Sigmoid colon (tissue), 7 donors: ENCODE measurements around the gene OR2M2. TPM values are rescaled to one million over a fixed set of nuclear protein-coding genes. Genes with fewer than 3 reads are reported as not detected.

Experiments used
- DNase-seq: peaks from one replicate; pipeline ENCODE4 v3.0.0-alpha.2; 2019
- H3K27ac ChIP-seq, 4 donors: fragments of 200-600 bp; sonication (generic); one replicate each; pipeline ENCODE4 v1.5.1; 2016 to 2019; ENCODE audit warnings: mild to moderate bottlenecking in 1 of 4
- H3K27me3 ChIP-seq, 3 donors: fragments of 200-600 bp; sonication (generic); one replicate each; pipeline ENCODE4 v1.5.1; 2019; ENCODE audit warnings: mild to moderate bottlenecking in 1 of 3
- H3K36me3 ChIP-seq, 4 donors: fragments of 200-600 bp; sonication (generic); one replicate each; pipeline ENCODE4 v1.5.1; 2016 to 2019
- H3K4me1 ChIP-seq, 4 donors: fragments of 200-600 bp; sonication (generic); one replicate each; pipeline ENCODE4 v1.5.1; 2017 to 2019
- H3K4me3 ChIP-seq, 4 donors: fragments of 200-600 bp; sonication (generic); one replicate each; pipeline ENCODE4 v1.5.1; 2017 to 2019; ENCODE audit warnings: mild to moderate bottlenecking in 2 of 4, moderate library complexity in 1 of 4
- H3K9me3 ChIP-seq, 4 donors: fragments of 200-600 bp in 3 of 4; sonication (generic) in 3 of 4; one replicate each; pipeline versions ENCODE4 v1.5.1 to v1.6.1; 2013 to 2019
- CTCF ChIP-seq, 4 experiments: fragments of 450-650 bp in 3 of 4; fragments of 200-600 bp in 1 of 4; IDR thresholded peaks; one replicate each; pipeline ENCODE4 v1.5.1; 2016 to 2019; ENCODE audit warnings: antibody characterized with exemption in 4 of 4, mild to moderate bottlenecking in 3 of 4, moderate library complexity in 2 of 4
- EP300 ChIP-seq, 4 donors: sonication (generic); formaldehyde crosslinking; IDR thresholded peaks; one replicate each; pipeline ENCODE4 v1.6.1; 2017; ENCODE audit warnings: antibody characterized with exemption in 4 of 4
- POLR2A ChIP-seq, 2 donors: fragments of 450-650 bp; IDR thresholded peaks; one replicate each; pipeline ENCODE4 v1.6.1; 2016; ENCODE audit warnings: antibody characterized with exemption in 2 of 2, mild to moderate bottlenecking in 2 of 2, moderate library complexity in 2 of 2
- POLR2AphosphoS5 ChIP-seq, 4 donors: sonication (generic); formaldehyde crosslinking; IDR thresholded peaks; one replicate each; pipeline ENCODE4 v1.6.1; 2017; ENCODE audit warnings: antibody characterized with exemption in 4 of 4
- WGBS, 2 donors: extraction: QIAGEN DNeasy Blood & Tissue Kit; methylation state at CpG; one replicate each; pipeline ENCODE4 v1.1.7; 2013; 5-methylcytosine and 5-hydroxymethylcytosine counted together
- intact Hi-C: fragments of 100-400 bp; cut with DNase I; formaldehyde crosslinking; loops from one replicate; pipeline ENCODE4 v1.15.1; 2023
- polyA plus RNA-seq, 3 donors: library from polyadenylated mRNA; stranded (reverse); fragments of 200-250 nt; gene quantifications; one replicate each; pipeline ENCODE4 v1.2.3, GENCODE V29; 2013
- total RNA-seq, 4 donors: library from RNA; depleted of rRNA; stranded (reverse); fragments of >200 nt; gene quantifications; one replicate each; pipeline ENCODE4 v1.1.0, GENCODE V29; 2016
- donor health status: healthy with polysubstance abuse.
- donor health status: Bipolar disorder and iron deficiency.
- donor health status: healthy.

Gene OR2M2
- total and polyA plus RNA-seq, 7 donors, result 0.36 TPM; not detected in 6

- no peak for DNase-seq
- no peaks in the 10 kb centered on the region for H3K9me3 ChIP-seq
- no peak within 1 kb of the TSS for H3K4me3 ChIP-seq
- WGBS, 2 donors, result 59 to 60% methylated on average over 4 of the region's 4 CpGs
- no peak for TF ChIP-seq EP300 (IDR thresholded peaks at IDR 0.05)
- TF ChIP-seq CTCF (IDR thresholded peaks at IDR 0.05), result no peak
- no peak for TF ChIP-seq POLR2AphosphoS5 (IDR thresholded peaks at IDR 0.05)
- no peak for TF ChIP-seq POLR2A (IDR thresholded peaks at IDR 0.05)
- no peaks in the 10 kb centered on the region for H3K36me3 ChIP-seq
- no peak within 1 kb of the TSS for H3K27ac ChIP-seq
- no peaks in the 10 kb centered on the region for H3K4me1 ChIP-seq
- H3K27me3 ChIP-seq, result no peaks in the 10 kb centered on the region
- intact Hi-C loops, result no loop called here
Measured at GRCh38 chr1:248196965-248197364, 22.3 kb downstream of the OR2M2 start, which contains the start of gene OR2M3. TSS of gene OR2M3 (plus strand) at chr1:248197265. CDS start at chr1:248203068, 5,803 bp downstream.

- no peaks in the 10 kb centered on the region for H3K27me3 ChIP-seq
- DNase-seq, result no peak
- intact Hi-C loops, result no loop called here
- 94 to 95% methylated on average over 1 of the region's 1 CpG for WGBS, 2 donors
- no peak overlapping the region for H3K4me3 ChIP-seq
- no peak for TF ChIP-seq CTCF (IDR thresholded peaks at IDR 0.05)
- no peak for TF ChIP-seq POLR2A (IDR thresholded peaks at IDR 0.05)
- TF ChIP-seq EP300 (IDR thresholded peaks at IDR 0.05), result no peak
- no peak for TF ChIP-seq POLR2AphosphoS5 (IDR thresholded peaks at IDR 0.05)
- no peaks in the 10 kb centered on the region for H3K4me1 ChIP-seq
- no peak overlapping the region for H3K27ac ChIP-seq
- peaks cover 0 to 3% (median 1%) of the 10 kb centered on the region in 4 donors for H3K9me3 ChIP-seq
- H3K36me3 ChIP-seq, result no peaks in the 10 kb centered on the region
Measured at GRCh38 chr1:248215880-248216279, 41.3 kb downstream of the OR2M2 start.

- Histone ChIP-seq H3K27me3 (no peaks in the 10 kb centered on the region), H3K4me3 (no peak overlapping the region), H3K27ac (no peak overlapping the region), H3K4me1 (no peaks in the 10 kb centered on the region), H3K36me3 (no peaks in the 10 kb centered on the region), H3K9me3 (peaks cover 0 to 2% (median 0%) of the 10 kb centered on the region in 4 donors)
- 83 to 84% methylated on average over 1 of the region's 1 CpG for WGBS, 2 donors
- TF ChIP-seq EP300 (IDR thresholded peaks at IDR 0.05) (no peak), POLR2AphosphoS5 (IDR thresholded peaks at IDR 0.05) (no peak), CTCF (IDR thresholded peaks at IDR 0.05) (no peak), POLR2A (IDR thresholded peaks at IDR 0.05) (no peak)
- DNase-seq, result no peak
- intact Hi-C loops, result no loop called here
Measured at GRCh38 chr1:248225537-248225936, 50.9 kb downstream of the OR2M2 start.

DNA sequence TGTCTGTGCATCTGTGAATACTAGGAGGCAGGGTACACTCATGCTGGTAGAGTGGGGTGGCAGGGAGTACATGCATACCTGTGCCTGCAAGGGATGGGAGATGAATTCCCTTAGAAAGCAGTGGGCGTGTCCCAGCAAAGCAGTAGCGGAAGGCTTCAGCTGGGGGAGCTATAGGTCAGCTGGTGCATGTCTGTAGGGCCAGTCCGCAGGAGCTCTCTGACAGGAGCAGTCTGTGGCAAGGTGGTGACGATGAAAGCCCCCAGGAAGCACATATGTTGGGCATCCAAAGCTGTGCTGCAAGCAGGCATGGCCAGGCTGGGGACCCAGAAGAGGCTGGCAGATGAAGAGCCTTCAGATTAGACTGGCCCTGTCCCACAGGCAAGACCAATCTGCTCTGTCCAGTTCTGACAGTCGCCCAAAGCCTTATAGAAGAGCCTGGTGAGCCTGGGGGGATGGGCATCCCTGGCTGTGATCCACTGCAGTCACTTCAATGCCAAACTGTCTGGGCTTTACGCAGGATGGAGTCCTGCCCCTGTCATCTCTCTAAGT is 54.8 kb downstream of the OR2M2 start:
- 74 to 81% methylated on average over 6 of the region's 6 CpGs for WGBS, 2 donors
- no peak for DNase-seq
- TF ChIP-seq POLR2AphosphoS5 (IDR thresholded peaks at IDR 0.05) (no peak), EP300 (IDR thresholded peaks at IDR 0.05) (no peak), CTCF (IDR thresholded peaks at IDR 0.05) (no peak), POLR2A (IDR thresholded peaks at IDR 0.05) (no peak)

More for the DNA sequence above, 54.8 kb downstream of the OR2M2 start:
- no peaks in the 10 kb centered on the region for H3K27me3 ChIP-seq
- intact Hi-C loops, result no loop called here
- peaks cover 0 to 2% (median 0%) of the 10 kb centered on the region in 4 donors for H3K9me3 ChIP-seq
- no peak overlapping the region for H3K27ac ChIP-seq
- H3K36me3 ChIP-seq, result no peaks in the 10 kb centered on the region
- no peak overlapping the region for H3K4me3 ChIP-seq
- H3K4me1 ChIP-seq, result no peaks in the 10 kb centered on the region

Other genes with a start within 250 kb of the OR2M2 start
- not detected for gene OR2AJ1, start 249.9 kb upstream of the OR2M2 start, total RNA-seq
- not detected for gene OR2AJ1, start 249.9 kb upstream of the OR2M2 start, polyA plus RNA-seq
- not detected for gene OR2L8, start 226.0 kb upstream of the OR2M2 start, total RNA-seq
- not detected for gene OR2L8, start 226.0 kb upstream of the OR2M2 start, polyA plus RNA-seq
- under 1 TPM in 1 of 4 donors, not detected in 3; 0.55 TPM for gene OR2AK2, start 209.6 kb upstream of the OR2M2 start, total RNA-seq
- under 1 TPM in 1 of 3 donors, not detected in 2; 0.07 TPM for gene OR2AK2, start 209.6 kb upstream of the OR2M2 start, polyA plus RNA-seq
- not detected for gene OR2L5, start 161.2 kb upstream of the OR2M2 start, total RNA-seq
- gene OR2L5, start 161.2 kb upstream of the OR2M2 start, polyA plus RNA-seq, result under 1 TPM in 1 of 3 donors, not detected in 2; 0.03 TPM
- under 1 TPM in 2 of 4 donors, not detected in 2; under 0.01 to 0.81 TPM for gene OR2L2, start 144.8 kb upstream of the OR2M2 start, total RNA-seq
- gene OR2L2, start 144.8 kb upstream of the OR2M2 start, polyA plus RNA-seq, result under 1 TPM in 1 of 3 donors, not detected in 2; 0.06 TPM
- gene OR2L3, start 128.0 kb upstream of the OR2M2 start, total RNA-seq, result under 1 TPM in 1 of 4 donors, not detected in 3; 0.27 TPM
- under 1 TPM in 1 of 3 donors, not detected in 2; 0.01 TPM for gene OR2L3, start 128.0 kb upstream of the OR2M2 start, polyA plus RNA-seq
- not detected for gene OR2L13, start 79.6 kb upstream of the OR2M2 start, total RNA-seq
- under 1 TPM in 1 of 3 donors, not detected in 2; 0.15 TPM for gene OR2L13, start 79.6 kb upstream of the OR2M2 start, polyA plus RNA-seq
- gene OR2M5, start 29.7 kb upstream of the OR2M2 start, total RNA-seq, result not detected
- gene OR2M5, start 29.7 kb upstream of the OR2M2 start, polyA plus RNA-seq, result not detected
- not detected for gene OR2M3, start 22.4 kb downstream of the OR2M2 start, total RNA-seq
- gene OR2M3, start 22.4 kb downstream of the OR2M2 start, polyA plus RNA-seq, result not detected
- gene OR2M4, start 56.6 kb downstream of the OR2M2 start, total RNA-seq, result not detected
- not detected for gene OR2M4, start 56.6 kb downstream of the OR2M2 start, polyA plus RNA-seq
- gene OR2T33, start 103.2 kb downstream of the OR2M2 start, total RNA-seq, result not detected
- not detected for gene OR2T33, start 103.2 kb downstream of the OR2M2 start, polyA plus RNA-seq
- gene OR2T12, start 128.6 kb downstream of the OR2M2 start, total RNA-seq, result not detected
- not detected for gene OR2T12, start 128.6 kb downstream of the OR2M2 start, polyA plus RNA-seq
- gene OR2M7, start 149.7 kb downstream of the OR2M2 start, total RNA-seq, result not detected
- not detected for gene OR2M7, start 149.7 kb downstream of the OR2M2 start, polyA plus RNA-seq
- gene OR14C36, start 174.0 kb downstream of the OR2M2 start, total RNA-seq, result not detected
- gene OR14C36, start 174.0 kb downstream of the OR2M2 start, polyA plus RNA-seq, result not detected
- gene OR2T4, start 186.8 kb downstream of the OR2M2 start, total RNA-seq, result not detected
- gene OR2T4, start 186.8 kb downstream of the OR2M2 start, polyA plus RNA-seq, result not detected
- gene OR2T6, start 200.9 kb downstream of the OR2M2 start, total RNA-seq, result not detected
- gene OR2T6, start 200.9 kb downstream of the OR2M2 start, polyA plus RNA-seq, result not detected
- gene OR2T1, start 228.2 kb downstream of the OR2M2 start, total RNA-seq, result not detected
- not detected for gene OR2T1, start 228.2 kb downstream of the OR2M2 start, polyA plus RNA-seq